Measurements from ENCODE around the gene AGPAT3. TPM values are rescaled to one million over a fixed set of nuclear protein-coding genes. Genes with fewer than 3 reads are reported as not detected.

AGPAT3 gene
- total RNA-seq, 4 donors from 2014 or later = 63.5 to 225 (median 161) TPM

- peaks cover 0 to 6% (median 0%) of the 10 kb centered on the region in 4 donors for H3K4me1 ChIP-seq
- TF ChIP-seq POLR2A (IDR thresholded peaks at IDR 0.05) = no peak
- no peak for TF ChIP-seq CTCF (IDR thresholded peaks at IDR 0.05)
- no peak overlapping the region for H3K27ac ChIP-seq
- peaks cover 0 to 60% (median 0%) of the 10 kb centered on the region in 3 donors for H3K36me3 ChIP-seq
- H3K9me3 ChIP-seq = no peaks in the 10 kb centered on the region
- no peak overlapping the region for H3K4me3 ChIP-seq
- no peaks in the 10 kb centered on the region for H3K27me3 ChIP-seq
- no peak for DNase-seq
Observed at GRCh38 chr21:43972850-43973633, 108.0 kb downstream of the AGPAT3 start.

GRCh38 chr21:43973634-43973955, 108.6 kb downstream of the AGPAT3 start:
- DNase-seq = no peak

DNA sequence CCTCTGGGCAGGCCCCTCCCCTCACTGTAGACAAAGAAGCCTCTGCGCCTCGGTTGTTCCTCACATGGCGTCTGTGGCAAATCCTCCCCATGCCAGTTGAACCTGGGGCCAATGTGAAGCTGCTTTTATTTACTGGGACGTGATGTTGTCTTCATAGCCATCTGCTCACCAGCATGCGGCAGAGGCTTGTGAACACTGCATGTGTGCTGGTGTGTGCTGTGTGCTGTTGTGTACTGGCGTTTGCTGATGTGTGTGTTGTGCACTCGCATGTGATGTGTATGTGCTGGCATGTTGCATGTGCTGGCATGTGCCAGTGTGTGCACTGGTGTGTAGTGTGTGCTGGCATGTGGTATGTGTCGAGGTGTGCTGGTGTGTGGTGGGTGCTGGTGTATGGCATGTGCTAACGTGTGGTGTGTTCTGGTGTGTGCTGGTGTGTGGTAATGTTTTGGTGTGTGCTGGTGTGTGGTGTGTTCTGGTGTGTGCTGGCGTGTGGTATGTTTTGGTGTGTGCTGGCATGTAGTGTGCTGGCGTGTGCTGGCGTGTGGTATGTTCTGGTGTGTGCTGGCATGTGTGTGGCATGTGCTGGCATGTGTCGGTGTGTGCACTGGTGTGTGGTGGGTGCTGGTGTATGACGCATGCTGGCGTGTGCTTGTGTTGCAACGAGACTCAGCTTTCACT, 109.9 kb downstream of the AGPAT3 start:
- Histone ChIP-seq H3K27me3 (no peaks in the 10 kb centered on the region), H3K9me3 (no peaks in the 10 kb centered on the region), H3K4me1 (peaks cover 0 to 6% (median 0%) of the 10 kb centered on the region in 4 donors), H3K4me3 (no peak overlapping the region), H3K36me3 (peaks cover 0 to 59% (median 0%) of the 10 kb centered on the region in 3 donors), H3K27ac (no peak overlapping the region)
- TF ChIP-seq CTCF (IDR thresholded peaks at IDR 0.05) (no peak), POLR2A (IDR thresholded peaks at IDR 0.05) (no peak)
- no peak for DNase-seq

More at GRCh38 chr21:43973634-43973955, 108.6 kb downstream of the AGPAT3 start:
- Histone ChIP-seq H3K36me3 (peaks cover 0 to 60% (median 0%) of the 10 kb centered on the region in 3 donors), H3K27ac (no peak overlapping the region), H3K4me3 (no peak overlapping the region), H3K4me1 (peaks cover 0 to 6% (median 0%) of the 10 kb centered on the region in 4 donors), H3K9me3 (no peaks in the 10 kb centered on the region), H3K27me3 (no peaks in the 10 kb centered on the region)
- no peak for TF ChIP-seq CTCF (IDR thresholded peaks at IDR 0.05)
- no peak for TF ChIP-seq POLR2A (IDR thresholded peaks at IDR 0.05)

GRCh38 chr21:43975469-43976098, 110.6 kb downstream of the AGPAT3 start:
- TF ChIP-seq CTCF (IDR thresholded peaks at IDR 0.05) (peak; percentile 69 to 92 (median 85)), POLR2A (IDR thresholded peaks at IDR 0.05) (no peak)
- H3K4me3 ChIP-seq = no peak overlapping the region
- no peaks in the 10 kb centered on the region for H3K27me3 ChIP-seq
- H3K27ac ChIP-seq = no peak overlapping the region
- H3K4me1 ChIP-seq = peaks cover 0 to 6% (median 0%) of the 10 kb centered on the region in 4 donors
- no peaks in the 10 kb centered on the region for H3K9me3 ChIP-seq
- peak; percentile 78 to 90 (median 83) for DNase-seq
- peaks cover 0 to 53% (median 0%) of the 10 kb centered on the region in 3 donors for H3K36me3 ChIP-seq

GRCh38 chr21:43976661-43977060, 111.6 kb downstream of the AGPAT3 start:
- Histone ChIP-seq H3K4me1 (peaks cover 0 to 6% (median 0%) of the 10 kb centered on the region in 4 donors), H3K27ac (no peak overlapping the region), H3K4me3 (no peak overlapping the region), H3K27me3 (no peaks in the 10 kb centered on the region), H3K36me3 (peaks cover 0 to 51% (median 0%) of the 10 kb centered on the region in 3 donors), H3K9me3 (no peaks in the 10 kb centered on the region)
- no peak for TF ChIP-seq CTCF (IDR thresholded peaks at IDR 0.05)
- no peak for DNase-seq
